Measurements from ENCODE around the gene NDUFC1. TPM values are rescaled to one million over a fixed set of nuclear protein-coding genes. Genes with fewer than 3 reads are reported as not detected.

NDUFC1 gene
- polyA plus RNA-seq, 3 donors: 24.7 to 134 (median 123) TPM

GRCh38 chr4:139274790-139275189 lies 27.5 kb downstream of the NDUFC1 start:
- Histone ChIP-seq H2AFZ (ENCODE audit: insufficient read depth, low read depth, low read length, poor library complexity, severe bottlenecking) (no peak overlapping the region), H3K27ac (ENCODE audit: low read depth in 1 of 2, low read length in 2 of 2) (no peak overlapping the region), H3K9ac (ENCODE audit: insufficient read depth, low read length, poor library complexity, severe bottlenecking) (no peak overlapping the region), H3K4me3 (replicated peaks in 1 of 3; ENCODE audit: low read depth in 2 of 3, low read length in 3 of 3) (no peak overlapping the region), H3K27me3 (ENCODE audit: control insufficient read depth in 2 of 2, insufficient read depth in 2 of 2, low read length in 2 of 2) (peaks cover 39 to 47% of the 10 kb centered on the region in 2 donors), H3K4me2 (replicated peaks; ENCODE audit: extremely low read depth, low read length, poor library complexity, severe bottlenecking) (no peak overlapping the region), H4K20me1 (ENCODE audit: insufficient read depth, low read length) (no peaks in the 10 kb centered on the region), H3K79me2 (ENCODE audit: insufficient read depth, low read length) (no peaks in the 10 kb centered on the region), H3K9me3 (replicated peaks in 1 of 2; ENCODE audit: control insufficient read depth in 1 of 2, insufficient read depth in 1 of 2, low read length in 2 of 2) (peaks cover 0 to 8% of the 10 kb centered on the region in 2 donors), H3K4me1 (ENCODE audit: control insufficient read depth in 1 of 2, insufficient read depth in 2 of 2, low read length in 2 of 2) (peaks cover 14 to 16% of the 10 kb centered on the region in 2 donors), H3K36me3 (replicated peaks in 1 of 2; ENCODE audit: control insufficient read depth in 1 of 2, insufficient read depth in 2 of 2, low read length in 2 of 2) (no peaks in the 10 kb centered on the region)
- Mint-ChIP-seq H3K27ac (no peak overlapping the region), H3K4me3 (peak overlapping the region in 1 of 2 donors; percentile 30), H3K27me3 (ENCODE audit: low read depth in 3 of 3) (peaks cover 33 to 39% (median 37%) of the 10 kb centered on the region in 3 donors), H3K36me3 (peaks cover 0 to 5% of the 10 kb centered on the region in 2 donors), H3K4me1 (peaks cover 17% of the 10 kb centered on the region), H3K9me3 (peaks cover 0 to 6% (median 0%) of the 10 kb centered on the region in 7 donors)
- no CpG with 5 or more reads among the region's 1 CpG for WGBS (ENCODE audit: insufficient coverage)
- intact Hi-C loops (cut with micrococcal nuclease): no loop called here
- DNase-seq: no peak
- TF ChIP-seq, protein P1, sequence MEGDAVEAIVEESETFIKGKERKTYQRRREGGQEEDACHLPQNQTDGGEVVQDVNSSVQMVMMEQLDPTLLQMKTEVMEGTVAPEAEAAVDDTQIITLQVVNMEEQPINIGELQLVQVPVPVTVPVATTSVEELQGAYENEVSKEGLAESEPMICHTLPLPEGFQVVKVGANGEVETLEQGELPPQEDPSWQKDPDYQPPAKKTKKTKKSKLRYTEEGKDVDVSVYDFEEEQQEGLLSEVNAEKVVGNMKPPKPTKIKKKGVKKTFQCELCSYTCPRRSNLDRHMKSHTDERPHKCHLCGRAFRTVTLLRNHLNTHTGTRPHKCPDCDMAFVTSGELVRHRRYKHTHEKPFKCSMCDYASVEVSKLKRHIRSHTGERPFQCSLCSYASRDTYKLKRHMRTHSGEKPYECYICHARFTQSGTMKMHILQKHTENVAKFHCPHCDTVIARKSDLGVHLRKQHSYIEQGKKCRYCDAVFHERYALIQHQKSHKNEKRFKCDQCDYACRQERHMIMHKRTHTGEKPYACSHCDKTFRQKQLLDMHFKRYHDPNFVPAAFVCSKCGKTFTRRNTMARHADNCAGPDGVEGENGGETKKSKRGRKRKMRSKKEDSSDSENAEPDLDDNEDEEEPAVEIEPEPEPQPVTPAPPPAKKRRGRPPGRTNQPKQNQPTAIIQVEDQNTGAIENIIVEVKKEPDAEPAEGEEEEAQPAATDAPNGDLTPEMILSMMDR (IDR thresholded peaks at IDR 0.05): no peak

DNA sequence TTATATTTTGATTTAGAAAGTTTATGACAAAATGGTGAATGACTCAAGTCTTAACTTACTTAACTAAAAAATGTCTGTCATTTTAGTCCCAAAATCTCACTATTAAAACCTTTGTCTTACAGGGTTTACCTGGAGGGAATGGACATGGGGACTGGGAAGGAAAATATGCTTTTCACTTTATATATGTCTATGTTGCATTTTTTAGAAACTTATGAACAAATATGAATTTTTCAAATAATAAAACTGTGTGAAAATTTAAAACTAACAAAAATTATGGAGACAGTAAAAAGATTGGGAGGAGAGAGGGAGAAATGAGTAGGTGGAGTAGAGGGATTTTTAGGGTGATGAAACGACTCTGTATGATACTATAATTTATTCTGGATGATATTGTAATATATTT lies 28.4 kb downstream of the NDUFC1 start:
- intact Hi-C loops (cut with micrococcal nuclease): no loop called here
- Histone ChIP-seq H3K79me2 (ENCODE audit: insufficient read depth, low read length) (no peaks in the 10 kb centered on the region), H3K4me3 (replicated peaks in 1 of 3; ENCODE audit: low read depth in 2 of 3, low read length in 3 of 3) (no peak overlapping the region), H2AFZ (ENCODE audit: insufficient read depth, low read depth, low read length, poor library complexity, severe bottlenecking) (no peak overlapping the region), H3K4me2 (replicated peaks; ENCODE audit: extremely low read depth, low read length, poor library complexity, severe bottlenecking) (no peak overlapping the region), H3K9me3 (replicated peaks in 1 of 2; ENCODE audit: control insufficient read depth in 1 of 2, insufficient read depth in 1 of 2, low read length in 2 of 2) (peaks cover 0 to 6% of the 10 kb centered on the region in 2 donors), H3K9ac (ENCODE audit: insufficient read depth, low read length, poor library complexity, severe bottlenecking) (no peak overlapping the region), H3K27ac (ENCODE audit: low read depth in 1 of 2, low read length in 2 of 2) (no peak overlapping the region), H3K4me1 (ENCODE audit: control insufficient read depth in 1 of 2, insufficient read depth in 2 of 2, low read length in 2 of 2) (peaks cover 4 to 7% of the 10 kb centered on the region in 2 donors), H3K36me3 (replicated peaks in 1 of 2; ENCODE audit: control insufficient read depth in 1 of 2, insufficient read depth in 2 of 2, low read length in 2 of 2) (no peaks in the 10 kb centered on the region), H4K20me1 (ENCODE audit: insufficient read depth, low read length) (no peaks in the 10 kb centered on the region), H3K27me3 (ENCODE audit: control insufficient read depth in 2 of 2, insufficient read depth in 2 of 2, low read length in 2 of 2) (peaks cover 30 to 38% of the 10 kb centered on the region in 2 donors)
- DNase-seq: no peak
- H3K4me3 Mint-ChIP-seq: no peak overlapping the region
- peaks cover 0 to 5% (median 0%) of the 10 kb centered on the region in 7 donors for H3K9me3 Mint-ChIP-seq
- WGBS (ENCODE audit: insufficient coverage): no CpG with 5 or more reads among the region's 1 CpG
- peaks cover 23 to 29% (median 28%) of the 10 kb centered on the region in 3 donors for H3K27me3 Mint-ChIP-seq (ENCODE audit: low read depth in 3 of 3)
- peaks cover 7% of the 10 kb centered on the region for H3K4me1 Mint-ChIP-seq
- H3K27ac Mint-ChIP-seq: no peak overlapping the region
- TF ChIP-seq, protein P1 (IDR thresholded peaks at IDR 0.05): no peak
- H3K36me3 Mint-ChIP-seq: peaks cover 0 to 2% of the 10 kb centered on the region in 2 donors

Data from CD14-positive monocyte (primary cell).